Liver (tissue), 9 donors: ENCODE data around the gene CA5A. TPM values are rescaled to one million over a fixed set of nuclear protein-coding genes. Genes with fewer than 3 reads are reported as not detected.
"Not testable (repeated sequence)": the region's sequence is repeated elsewhere in the genome, so short reads cannot be mapped to it uniquely, and the experiment has no call there.

Experiments
- DNase-seq: peaks from one replicate; pipeline ENCODE4 v3.0.0-alpha.2; 2017; ENCODE audit warnings: low spot score
- H3K27ac ChIP-seq, 2 donors: one replicate each; pipeline ENCODE4 v1.7.0; 2013; ENCODE audit warnings: inconsistent platforms in 2 of 2, low read length in 2 of 2, control low read depth in 1 of 2, low read depth in 1 of 2, mild to moderate bottlenecking in 1 of 2
- H3K27me3 ChIP-seq, 4 donors: one replicate each; pipeline versions ENCODE4 v1.6.1 to v1.7.0; 2013; ENCODE audit warnings: low read length in 3 of 4, inconsistent platforms in 1 of 4, mild to moderate bottlenecking in 1 of 4, moderate library complexity in 1 of 4; ENCODE audit not compliant: control insufficient read depth in 4 of 4, insufficient read depth in 4 of 4
- H3K36me3 ChIP-seq, 4 donors: one replicate each; pipeline versions ENCODE4 v1.6.1 to v1.7.0; 2013; ENCODE audit warnings: low read length in 3 of 4, mild to moderate bottlenecking in 3 of 4, low read depth in 1 of 4, moderate library complexity in 1 of 4; ENCODE audit not compliant: control insufficient read depth in 4 of 4, insufficient read depth in 3 of 4
- H3K4me1 ChIP-seq, 4 donors: one replicate each; pipeline versions ENCODE4 v1.6.1 to v1.7.0; 2013; ENCODE audit warnings: low read length in 3 of 4, mild to moderate bottlenecking in 3 of 4, moderate library complexity in 1 of 4; ENCODE audit not compliant: control insufficient read depth in 4 of 4, insufficient read depth in 4 of 4
- H3K4me3 ChIP-seq, 3 donors: one replicate each; pipeline versions ENCODE4 v1.6.1 to v1.7.0; 2013; ENCODE audit warnings: low read length in 3 of 3, control low read depth in 1 of 3, low read depth in 1 of 3, mild to moderate bottlenecking in 1 of 3
- H3K9ac ChIP-seq, 2 donors: one replicate each; pipeline ENCODE4 v1.7.0; 2013; ENCODE audit warnings: low read length in 2 of 2, mild to moderate bottlenecking in 2 of 2, moderate library complexity in 2 of 2, control low read depth in 1 of 2, low read depth in 1 of 2
- H3K9me3 ChIP-seq, 4 donors: one replicate each; pipeline versions ENCODE4 v1.6.1 to v1.7.0; 2013; ENCODE audit warnings: low read length in 3 of 4; ENCODE audit not compliant: control insufficient read depth in 4 of 4
- EGR1 ChIP-seq, 2 donors: IDR thresholded peaks; 2 replicates each; pipeline ENCODE4 v1.6.1; 2016 to 2018; ENCODE audit warnings: antibody characterized with exemption in 2 of 2, low read depth in 2 of 2
- FOXA1 ChIP-seq: IDR thresholded peaks from 2 replicates; pipeline ENCODE4 v1.6.1; 2016; ENCODE audit warnings: antibody characterized with exemption
- GABPA ChIP-seq, 2 donors: IDR thresholded peaks in 1 of 2; conservative IDR thresholded peaks in 1 of 2; 2 replicates each; pipeline ENCODE4 v1.6.1; 2016; ENCODE audit warnings: antibody characterized with exemption in 2 of 2, mild to moderate bottlenecking in 1 of 2, moderate library complexity in 1 of 2
- HNF4A ChIP-seq, 2 donors: conservative IDR thresholded peaks; 2 replicates each; pipeline ENCODE4 v1.6.1; 2016; ENCODE audit warnings: antibody characterized with exemption in 2 of 2, mild to moderate bottlenecking in 2 of 2
- HNF4G ChIP-seq: IDR thresholded peaks from 2 replicates; pipeline ENCODE4 v1.6.1; 2016; ENCODE audit warnings: antibody characterized with exemption
- JUND ChIP-seq, 2 donors: IDR thresholded peaks; 2 replicates each; pipeline ENCODE4 v1.6.1; 2016; ENCODE audit warnings: antibody characterized with exemption in 2 of 2
- NR2F2 ChIP-seq: IDR thresholded peaks from 2 replicates; pipeline ENCODE4 v1.6.1; 2016; ENCODE audit warnings: antibody characterized with exemption
- RAD21 ChIP-seq, 2 donors: IDR thresholded peaks; 2 replicates each; pipeline ENCODE4 v1.6.1; 2016; ENCODE audit warnings: antibody characterized with exemption in 2 of 2, mild to moderate bottlenecking in 2 of 2
- RXRA ChIP-seq, 2 donors: IDR thresholded peaks; 2 replicates each; pipeline ENCODE4 v1.6.1; 2017 to 2018; ENCODE audit warnings: antibody characterized with exemption in 2 of 2, mild to moderate bottlenecking in 1 of 2
- SP1 ChIP-seq: IDR thresholded peaks from 2 replicates; pipeline ENCODE4 v1.6.1; 2018; ENCODE audit warnings: antibody characterized with exemption, mild to moderate bottlenecking
- YY1 ChIP-seq: IDR thresholded peaks from 2 replicates; pipeline ENCODE4 v1.6.1; 2016; ENCODE audit warnings: antibody characterized with exemption, mild to moderate bottlenecking
- WGBS: extraction: QIAGEN DNeasy Blood & Tissue Kit; methylation state at CpG from one replicate; pipeline ENCODE4 v1.1.7; 2013; 5-methylcytosine and 5-hydroxymethylcytosine counted together
- polyA plus RNA-seq, 2 donors: library from polyadenylated mRNA; stranded (reverse) in 1 of 2; unstranded in 1 of 2; fragments of 200-250 nt in 1 of 2; fragments of >200 nt in 1 of 2; fragmentation: Nextera tagmentation in 1 of 2; extraction: Ambion mirVana in 1 of 2; gene quantifications; one replicate each; pipeline versions ENCODE4 v1.2.1 to v1.2.3, GENCODE V29; 2013 to 2015
- total RNA-seq, 2 donors: library from RNA; depleted of rRNA; stranded (reverse); fragments of >200 nt; gene quantifications; one replicate each; pipeline ENCODE4 v1.2.3, GENCODE V29; 2014
- TF ChIP-seq, protein P1 (sequence below): IDR thresholded peaks from 2 replicates; pipeline ENCODE4 v1.6.1; 2016; ENCODE audit warnings: antibody characterized with exemption
- TF ChIP-seq, protein P2 (sequence below): IDR thresholded peaks from 2 replicates; pipeline ENCODE4 v1.6.1; 2016; ENCODE audit warnings: antibody characterized with exemption, mild to moderate bottlenecking
- TF ChIP-seq, protein P3 (sequence below): fragments of 150-350 bp; IDR thresholded peaks from 2 replicates; pipeline ENCODE4 v1.5.1; 2017; ENCODE audit warnings: improper control_type of control experiment, low read depth, low read length; ENCODE audit not compliant: missing input control
- donor health status: healthy.
- donor health status: healthy.
- donor health status: healthy.
- donor health status: healthy.
- donor health status: healthy.

CA5A gene
- total and polyA plus RNA-seq, 4 donors: 12.3 to 66.8 (median 33.6) TPM

GRCh38 chr16:87895641-87896141 is 40.6 kb downstream of the CA5A start:
- Histone ChIP-seq H3K27me3 (no peaks in the 10 kb centered on the region), H3K4me1 (no peaks in the 10 kb centered on the region), H3K27ac (no peak overlapping the region), H3K4me3 (no peak overlapping the region), H3K9me3 (no peaks in the 10 kb centered on the region), H3K36me3 (peaks cover 3 to 10% (median 6%) of the 10 kb centered on the region in 4 donors), H3K9ac (no peak overlapping the region)
- DNase-seq: no peak
- TF ChIP-seq, protein P1, sequence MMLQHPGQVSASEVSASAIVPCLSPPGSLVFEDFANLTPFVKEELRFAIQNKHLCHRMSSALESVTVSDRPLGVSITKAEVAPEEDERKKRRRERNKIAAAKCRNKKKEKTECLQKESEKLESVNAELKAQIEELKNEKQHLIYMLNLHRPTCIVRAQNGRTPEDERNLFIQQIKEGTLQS: no peak
- TF ChIP-seq GABPA (IDR thresholded peaks at IDR 0.05 in 1 of 2, conservative IDR thresholded peaks at IDR 0.05 in 1 of 2): no peak
- no peak for TF ChIP-seq YY1
- no peak for TF ChIP-seq RAD21 (IDR thresholded peaks at IDR 0.05)
- TF ChIP-seq FOXA1: no peak
- TF ChIP-seq, protein P2, sequence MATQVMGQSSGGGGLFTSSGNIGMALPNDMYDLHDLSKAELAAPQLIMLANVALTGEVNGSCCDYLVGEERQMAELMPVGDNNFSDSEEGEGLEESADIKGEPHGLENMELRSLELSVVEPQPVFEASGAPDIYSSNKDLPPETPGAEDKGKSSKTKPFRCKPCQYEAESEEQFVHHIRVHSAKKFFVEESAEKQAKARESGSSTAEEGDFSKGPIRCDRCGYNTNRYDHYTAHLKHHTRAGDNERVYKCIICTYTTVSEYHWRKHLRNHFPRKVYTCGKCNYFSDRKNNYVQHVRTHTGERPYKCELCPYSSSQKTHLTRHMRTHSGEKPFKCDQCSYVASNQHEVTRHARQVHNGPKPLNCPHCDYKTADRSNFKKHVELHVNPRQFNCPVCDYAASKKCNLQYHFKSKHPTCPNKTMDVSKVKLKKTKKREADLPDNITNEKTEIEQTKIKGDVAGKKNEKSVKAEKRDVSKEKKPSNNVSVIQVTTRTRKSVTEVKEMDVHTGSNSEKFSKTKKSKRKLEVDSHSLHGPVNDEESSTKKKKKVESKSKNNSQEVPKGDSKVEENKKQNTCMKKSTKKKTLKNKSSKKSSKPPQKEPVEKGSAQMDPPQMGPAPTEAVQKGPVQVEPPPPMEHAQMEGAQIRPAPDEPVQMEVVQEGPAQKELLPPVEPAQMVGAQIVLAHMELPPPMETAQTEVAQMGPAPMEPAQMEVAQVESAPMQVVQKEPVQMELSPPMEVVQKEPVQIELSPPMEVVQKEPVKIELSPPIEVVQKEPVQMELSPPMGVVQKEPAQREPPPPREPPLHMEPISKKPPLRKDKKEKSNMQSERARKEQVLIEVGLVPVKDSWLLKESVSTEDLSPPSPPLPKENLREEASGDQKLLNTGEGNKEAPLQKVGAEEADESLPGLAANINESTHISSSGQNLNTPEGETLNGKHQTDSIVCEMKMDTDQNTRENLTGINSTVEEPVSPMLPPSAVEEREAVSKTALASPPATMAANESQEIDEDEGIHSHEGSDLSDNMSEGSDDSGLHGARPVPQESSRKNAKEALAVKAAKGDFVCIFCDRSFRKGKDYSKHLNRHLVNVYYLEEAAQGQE: no peak
- TF ChIP-seq HNF4A (conservative IDR thresholded peaks at IDR 0.05): no peak
- no peak for TF ChIP-seq JUND (IDR thresholded peaks at IDR 0.05)
- TF ChIP-seq, protein P3, sequence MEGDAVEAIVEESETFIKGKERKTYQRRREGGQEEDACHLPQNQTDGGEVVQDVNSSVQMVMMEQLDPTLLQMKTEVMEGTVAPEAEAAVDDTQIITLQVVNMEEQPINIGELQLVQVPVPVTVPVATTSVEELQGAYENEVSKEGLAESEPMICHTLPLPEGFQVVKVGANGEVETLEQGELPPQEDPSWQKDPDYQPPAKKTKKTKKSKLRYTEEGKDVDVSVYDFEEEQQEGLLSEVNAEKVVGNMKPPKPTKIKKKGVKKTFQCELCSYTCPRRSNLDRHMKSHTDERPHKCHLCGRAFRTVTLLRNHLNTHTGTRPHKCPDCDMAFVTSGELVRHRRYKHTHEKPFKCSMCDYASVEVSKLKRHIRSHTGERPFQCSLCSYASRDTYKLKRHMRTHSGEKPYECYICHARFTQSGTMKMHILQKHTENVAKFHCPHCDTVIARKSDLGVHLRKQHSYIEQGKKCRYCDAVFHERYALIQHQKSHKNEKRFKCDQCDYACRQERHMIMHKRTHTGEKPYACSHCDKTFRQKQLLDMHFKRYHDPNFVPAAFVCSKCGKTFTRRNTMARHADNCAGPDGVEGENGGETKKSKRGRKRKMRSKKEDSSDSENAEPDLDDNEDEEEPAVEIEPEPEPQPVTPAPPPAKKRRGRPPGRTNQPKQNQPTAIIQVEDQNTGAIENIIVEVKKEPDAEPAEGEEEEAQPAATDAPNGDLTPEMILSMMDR: no peak
- TF ChIP-seq RXRA (IDR thresholded peaks at IDR 0.05): no peak
- TF ChIP-seq NR2F2: no peak
- TF ChIP-seq SP1: no peak
- TF ChIP-seq EGR1 (IDR thresholded peaks at IDR 0.05; ENCODE audit: low read depth in 2 of 2): no peak
- no peak for TF ChIP-seq HNF4G
- WGBS: 76% methylated on average over 10 of the region's 10 CpGs

GRCh38 chr16:87894005-87894404 is 42.3 kb downstream of the CA5A start:
- not testable (repeated sequence) for H3K27ac ChIP-seq, H3K27me3 ChIP-seq

More at GRCh38 chr16:87894005-87894404, 42.3 kb downstream of the CA5A start:
- H3K4me3 ChIP-seq, H3K9me3 ChIP-seq, H3K4me1 ChIP-seq, DNase-seq, H3K9ac ChIP-seq, H3K36me3 ChIP-seq: not testable (repeated sequence)
- peak; percentile 46 for TF ChIP-seq HNF4G
- peak; percentile 83 to 84 for TF ChIP-seq HNF4A (conservative IDR thresholded peaks at IDR 0.05)
- 31% methylated on average over 4 of the region's 4 CpGs for WGBS
